K562 treated with DMSO at 1 percent for 24 hours (cell line): Measurements from ENCODE around the gene NDP. TPM values are rescaled to one million over a fixed set of nuclear protein-coding genes. Genes with fewer than 3 reads are reported as not detected.

ENCODE experiments used
- total RNA-seq: library from RNA; unstranded; fragments of 300-600 nt; gene quantifications from 2 replicates; pipeline ENCODE4 v1.2.3, GENCODE V29; 2022; ENCODE audit warnings: low read depth; ENCODE audit not compliant: insufficient read depth

Gene NDP
- not detected in 2 replicates for total RNA-seq

GRCh38 chrX:43973249-43974099 is at the start of gene NDP:
NDP (minus strand) TSS chrX:43973390; CDS start chrX:43958645, 14,745 bp downstream.

Other genes with a start within 250 kb of the NDP start
- not detected in 2 replicates for gene MAOB, start 90.9 kb downstream of the NDP start, total RNA-seq